Mesenchymal stem cell (in vitro differentiated cells and primary cell): Measurements from ENCODE around the gene HNRNPL.
"Not testable (repeated sequence)": the region's sequence is repeated elsewhere in the genome, so short reads cannot be mapped to it uniquely, and the experiment has no call there.

Experiments
- DNase-seq: peaks from one replicate; pipeline ENCODE4 v3.0.0-alpha.2; 2013
- H2AFZ ChIP-seq: one replicate; pipeline ENCODE4 v1.6.1; 2013; ENCODE audit warnings: low read depth, mild to moderate bottlenecking, control low read depth, inconsistent platforms, low read length, moderate library complexity
- H2AK5ac ChIP-seq: 2 replicates; pipeline ENCODE4 v1.6.1; 2013; ENCODE audit warnings: low read length, moderate library complexity, mild to moderate bottlenecking, inconsistent platforms; ENCODE audit not compliant: severe bottlenecking
- H2BK120ac ChIP-seq: one replicate; pipeline ENCODE4 v1.6.1; 2013; ENCODE audit warnings: low read depth, mild to moderate bottlenecking, inconsistent platforms, low read length, moderate library complexity
- H2BK12ac ChIP-seq, 2 experiments: one replicate each; pipeline ENCODE4 v1.6.1; 2013; ENCODE audit warnings: inconsistent platforms in 2 of 2, low read length in 2 of 2, mild to moderate bottlenecking in 2 of 2, moderate library complexity in 2 of 2, control low read depth in 1 of 2
- H2BK15ac ChIP-seq: one replicate; pipeline ENCODE4 v1.6.1; 2013; ENCODE audit warnings: mild to moderate bottlenecking, low read depth, inconsistent platforms; ENCODE audit not compliant: poor library complexity, severe bottlenecking
- H2BK5ac ChIP-seq: 2 replicates; pipeline ENCODE4 v1.6.1; 2013; ENCODE audit warnings: low read depth, mild to moderate bottlenecking, low read length, control low read depth, inconsistent platforms; ENCODE audit not compliant: poor library complexity, severe bottlenecking
- H3K14ac ChIP-seq, 2 experiments: one replicate each; pipeline ENCODE4 v1.6.1; 2013; ENCODE audit warnings: inconsistent platforms in 2 of 2, low read length in 2 of 2, control low read depth in 1 of 2, mild to moderate bottlenecking in 1 of 2, moderate library complexity in 1 of 2
- H3K18ac ChIP-seq, 2 experiments: one replicate each; pipeline ENCODE4 v1.6.1; 2013; ENCODE audit warnings: inconsistent platforms in 2 of 2, low read length in 2 of 2, control low read depth in 1 of 2, low read depth in 1 of 2, mild to moderate bottlenecking in 1 of 2
- H3K23ac ChIP-seq, 2 experiments: one replicate each; pipeline ENCODE4 v1.6.1; 2013; ENCODE audit warnings: inconsistent platforms in 2 of 2, low read length in 2 of 2, mild to moderate bottlenecking in 2 of 2, moderate library complexity in 2 of 2, control low read depth in 1 of 2
- H3K27ac ChIP-seq: 2 replicates; pipeline ENCODE4 v1.5.1; 2013; ENCODE audit warnings: mild to moderate bottlenecking, moderate library complexity, low read length, control low read depth, inconsistent platforms; ENCODE audit not compliant: poor library complexity, severe bottlenecking
- H3K27me3 ChIP-seq, 2 experiments: 2 replicates each; pipeline versions ENCODE4 v1.6.1 to v1.7.0; 2013; ENCODE audit warnings: low read length in 2 of 2, mild to moderate bottlenecking in 2 of 2, moderate library complexity in 2 of 2, control low read depth in 1 of 2, inconsistent platforms in 1 of 2; ENCODE audit not compliant: control insufficient read depth in 1 of 2, insufficient read depth in 1 of 2
- H3K36me3 ChIP-seq, 2 experiments: 2 replicates each; pipeline versions ENCODE4 v1.6.1 to v1.7.0; 2013; ENCODE audit warnings: low read length in 2 of 2, control low read depth in 1 of 2, inconsistent platforms in 1 of 2, low read depth in 1 of 2, mild to moderate bottlenecking in 1 of 2; ENCODE audit not compliant: insufficient read depth in 2 of 2, control insufficient read depth in 1 of 2
- H3K4ac ChIP-seq, 2 experiments: one replicate each; pipeline ENCODE4 v1.6.1; 2013; ENCODE audit warnings: inconsistent platforms in 2 of 2, low read length in 2 of 2, mild to moderate bottlenecking in 2 of 2, moderate library complexity in 2 of 2, control low read depth in 1 of 2, low read depth in 1 of 2
- H3K4me1 ChIP-seq: 2 replicates; pipeline ENCODE4 v1.6.1; 2013; ENCODE audit warnings: low read depth, low read length, control low read depth; ENCODE audit not compliant: control insufficient read depth, insufficient read depth
- H3K4me2 ChIP-seq: 2 replicates; pipeline ENCODE4 v1.6.1; 2013; ENCODE audit warnings: low read length, mild to moderate bottlenecking, inconsistent platforms; ENCODE audit not compliant: poor library complexity, severe bottlenecking
- H3K4me3 ChIP-seq, 2 experiments: 2 replicates each; pipeline versions ENCODE4 v1.5.1 to v1.7.0; 2013; ENCODE audit warnings: low read length in 2 of 2, mild to moderate bottlenecking in 2 of 2, control low read depth in 1 of 2, low read depth in 1 of 2; ENCODE audit not compliant: insufficient read depth in 1 of 2
- H3K79me1 ChIP-seq: replicated peaks from 2 replicates; pipeline ENCODE4 v1.6.1; 2013; ENCODE audit warnings: mild to moderate bottlenecking, control low read depth, low read length, inconsistent platforms; ENCODE audit not compliant: poor library complexity, severe bottlenecking
- H3K9ac ChIP-seq: 2 replicates; pipeline ENCODE4 v1.7.0; 2013; ENCODE audit warnings: mild to moderate bottlenecking, low read length, moderate library complexity
- H3K9me3 ChIP-seq: 2 replicates; pipeline ENCODE4 v1.7.0; 2013; ENCODE audit warnings: mild to moderate bottlenecking, low read length; ENCODE audit not compliant: control insufficient read depth
- H4K8ac ChIP-seq: one replicate; pipeline ENCODE4 v1.6.1; 2013; ENCODE audit warnings: inconsistent platforms, mild to moderate bottlenecking, low read length, moderate library complexity
- H4K91ac ChIP-seq: one replicate; pipeline ENCODE4 v1.6.1; 2013; ENCODE audit warnings: mild to moderate bottlenecking, low read length, inconsistent platforms
- WGBS: methylation state at CpG from one replicate; pipeline ENCODE4 v1.1.7; 2013; ENCODE audit warnings: mixed read lengths; 5-methylcytosine and 5-hydroxymethylcytosine counted together

Gene HNRNPL

DNA sequence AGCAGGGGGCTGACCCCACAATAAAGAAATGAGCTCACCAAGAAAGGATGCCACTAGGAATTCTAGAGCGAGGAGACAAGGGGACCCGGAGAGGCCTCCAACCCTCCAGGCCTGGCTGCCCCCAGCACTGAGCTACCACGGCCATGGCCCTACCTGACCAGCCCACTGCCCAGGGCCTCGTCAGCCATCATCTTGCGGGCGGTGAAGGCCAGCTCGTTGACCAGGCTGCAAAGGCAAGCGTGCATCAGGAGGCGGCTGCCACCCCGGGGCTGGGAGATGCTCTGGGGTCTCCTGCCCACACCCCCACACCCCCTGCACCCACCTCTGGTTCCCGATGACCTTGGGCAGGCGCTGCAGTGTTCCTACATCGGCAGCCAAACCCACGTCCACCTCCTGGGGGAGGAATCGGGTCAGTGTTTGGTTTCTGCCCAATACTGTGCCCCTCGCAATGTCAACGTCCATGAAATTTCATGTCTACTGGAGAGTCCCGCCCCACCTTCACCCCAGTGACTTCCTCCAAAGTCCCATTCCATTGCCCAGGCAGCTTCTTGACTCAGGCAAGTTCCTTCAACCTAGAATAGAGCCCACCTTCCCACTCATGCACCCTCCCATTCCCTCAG, 33.5 kb downstream of the HNRNPL start:
- H3K27me3 ChIP-seq = no peaks in the 10 kb centered on the region
- DNase-seq = no peak
- H3K36me3 ChIP-seq = peaks cover 32 to 53% of the 10 kb centered on the region in 2 experiments
- no peak overlapping the region for H3K27ac ChIP-seq
- H3K4ac ChIP-seq = no peak overlapping the region
- no peak overlapping the region for H2AK5ac ChIP-seq
- H3K9me3 ChIP-seq = no peaks in the 10 kb centered on the region
- no peak overlapping the region for H3K4me3 ChIP-seq
- H3K18ac ChIP-seq = no peak overlapping the region
- no peak overlapping the region for H2BK12ac ChIP-seq
- 95% methylated on average over 18 of the region's 18 CpGs for WGBS
- no peak overlapping the region for H3K9ac ChIP-seq
- H4K8ac ChIP-seq = no peak overlapping the region
- no peak overlapping the region for H2BK120ac ChIP-seq
- H3K4me2 ChIP-seq = no peak overlapping the region
- no peak overlapping the region for H4K91ac ChIP-seq
- peaks cover 5% of the 10 kb centered on the region for H3K4me1 ChIP-seq
- no peak overlapping the region for H2BK15ac ChIP-seq
- H2AFZ ChIP-seq = no peak overlapping the region
- no peak overlapping the region for H3K23ac ChIP-seq
- H3K14ac ChIP-seq = no peak overlapping the region
- H3K79me1 ChIP-seq = peaks cover 9% of the 10 kb centered on the region
- no peak overlapping the region for H2BK5ac ChIP-seq

DNA sequence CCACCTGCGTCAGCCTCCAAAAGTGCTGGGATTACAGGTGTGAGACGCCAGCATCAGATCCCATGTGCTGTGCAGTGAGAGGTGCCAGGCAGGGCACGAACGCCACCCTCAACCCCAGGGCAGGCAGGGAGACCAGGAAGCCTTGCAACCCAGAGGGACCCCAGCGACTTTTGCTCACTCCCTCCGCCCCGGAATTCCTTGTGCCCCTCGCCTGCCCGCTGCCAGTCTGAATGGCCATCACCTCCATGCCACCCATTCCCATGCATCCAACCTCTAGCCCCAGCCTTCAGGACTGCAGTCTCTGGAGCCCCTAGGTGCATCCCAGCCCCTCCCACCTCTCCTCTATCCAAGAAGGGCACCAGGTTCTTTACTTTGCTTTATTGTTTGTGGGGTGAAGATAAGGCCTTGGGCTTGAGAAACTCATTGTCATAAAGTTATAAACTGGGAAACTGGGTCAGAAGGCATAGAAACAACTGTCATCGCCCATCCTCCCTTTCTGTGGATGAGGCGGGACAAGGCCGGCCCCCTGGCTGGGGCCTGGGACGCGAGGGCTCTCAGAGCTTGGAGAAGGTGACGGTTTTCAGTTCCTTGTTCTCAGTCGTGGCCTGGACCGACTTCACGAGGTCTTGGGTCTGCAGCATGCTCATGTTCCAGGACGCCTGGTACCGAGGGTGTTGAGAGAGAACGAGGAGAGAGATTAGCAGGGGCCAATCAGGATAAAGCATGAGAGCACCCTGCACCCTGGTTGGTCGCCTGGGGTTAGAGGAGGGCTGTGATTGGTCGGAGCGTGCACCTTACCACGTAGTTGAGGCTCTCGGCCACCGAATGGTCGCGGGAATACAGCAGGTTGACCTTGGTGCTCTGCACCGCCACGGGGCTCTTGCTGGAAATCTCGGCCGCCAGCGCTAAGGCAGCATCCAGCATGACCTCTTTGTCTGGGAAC, 34.5 kb downstream of the HNRNPL start:
- Histone ChIP-seq H3K27me3 (no peaks in the 10 kb centered on the region), H4K91ac (no peak overlapping the region), H2BK5ac (no peak overlapping the region), H3K4me3 (no peak overlapping the region), H3K23ac (no peak overlapping the region), H3K9me3 (no peaks in the 10 kb centered on the region), H3K9ac (no peak overlapping the region), H3K4me1 (peaks cover 5% of the 10 kb centered on the region), H2BK12ac (no peak overlapping the region), H2AFZ (no peak overlapping the region), H2AK5ac (no peak overlapping the region), H2BK120ac (no peak overlapping the region), H2BK15ac (no peak overlapping the region), H3K14ac (no peak overlapping the region), H3K27ac (no peak overlapping the region), H3K36me3 (peaks cover 32 to 45% of the 10 kb centered on the region in 2 experiments), H3K18ac (no peak overlapping the region), H3K4ac (no peak overlapping the region), H3K4me2 (no peak overlapping the region), H4K8ac (no peak overlapping the region), H3K79me1 (peaks cover 7% of the 10 kb centered on the region)
- no peak for DNase-seq
- WGBS = 95% methylated on average over 34 of the region's 34 CpGs

DNA sequence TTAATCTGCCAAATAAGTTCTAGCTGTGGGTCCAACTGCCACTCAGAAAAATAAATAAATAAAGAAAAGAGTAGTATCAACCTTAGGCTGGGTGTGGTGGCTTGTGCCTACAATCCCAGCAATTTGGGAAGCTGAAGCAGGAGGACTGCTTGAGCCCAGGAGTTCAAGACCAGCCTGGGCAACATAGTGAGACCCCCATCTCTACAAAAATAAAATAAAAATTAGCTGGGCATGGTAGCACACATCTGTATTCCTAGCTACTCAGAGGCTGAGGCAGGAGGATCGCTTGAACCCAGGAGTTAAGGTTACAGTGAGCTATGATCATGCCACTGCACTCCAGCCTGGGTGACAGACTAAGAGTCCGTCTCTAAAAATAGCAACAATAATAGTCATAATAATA, 35.9 kb downstream of the HNRNPL start:
- not testable (repeated sequence) for H3K4ac ChIP-seq, H3K27me3 ChIP-seq, H3K4me1 ChIP-seq, DNase-seq, H3K9ac ChIP-seq, H3K79me1 ChIP-seq, H3K27ac ChIP-seq, H2AK5ac ChIP-seq, H4K91ac ChIP-seq, H2BK120ac ChIP-seq, H2BK5ac ChIP-seq, H3K4me3 ChIP-seq, H3K4me2 ChIP-seq, H3K14ac ChIP-seq, H3K9me3 ChIP-seq, H2BK15ac ChIP-seq, H2BK12ac ChIP-seq, H2AFZ ChIP-seq, H3K18ac ChIP-seq, H4K8ac ChIP-seq, H3K23ac ChIP-seq
- H3K36me3 ChIP-seq = peaks cover 28 to 38% of the 10 kb centered on the region in 2 experiments
- 100% methylated on average over 1 of the region's 2 CpGs for WGBS

DNA sequence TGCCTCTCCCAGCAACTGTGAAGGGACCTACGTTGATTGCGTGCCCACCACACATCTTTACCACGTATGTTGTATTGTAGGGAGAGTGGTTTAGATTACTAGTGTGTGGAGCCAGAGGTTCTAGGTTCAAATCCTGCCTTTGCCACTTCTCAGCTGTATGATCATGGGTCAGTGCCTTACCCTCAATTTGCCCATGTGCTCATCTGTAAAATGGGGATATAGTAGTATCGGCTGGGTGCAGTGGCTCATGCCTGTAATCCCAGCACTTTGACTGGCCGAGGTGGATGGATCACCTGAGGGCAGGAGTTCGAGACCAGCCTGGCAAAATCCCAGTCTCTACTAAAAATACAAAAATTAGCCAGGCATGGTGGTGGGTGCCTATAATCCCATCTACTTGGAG, 36.5 kb downstream of the HNRNPL start:
- Histone ChIP-seq H2BK120ac (no peak overlapping the region), H3K27me3 (no peaks in the 10 kb centered on the region), H3K4me2 (no peak overlapping the region), H2BK5ac (no peak overlapping the region), H3K23ac (no peak overlapping the region), H3K4me3 (no peak overlapping the region), H3K14ac (no peak overlapping the region), H3K27ac (no peak overlapping the region), H3K36me3 (peaks cover 28 to 36% of the 10 kb centered on the region in 2 experiments), H4K91ac (no peak overlapping the region), H2BK15ac (no peak overlapping the region), H3K4me1 (peaks cover 6% of the 10 kb centered on the region), H2BK12ac (no peak overlapping the region), H3K79me1 (peaks cover 4% of the 10 kb centered on the region), H3K4ac (no peak overlapping the region), H3K9ac (no peak overlapping the region), H2AK5ac (no peak overlapping the region), H4K8ac (no peak overlapping the region), H3K9me3 (no peaks in the 10 kb centered on the region), H2AFZ (no peak overlapping the region), H3K18ac (no peak overlapping the region)
- WGBS = 96% methylated on average over 4 of the region's 6 CpGs
- DNase-seq = no peak
